ENCODE data around the gene FBXO21.

The FBXO21 gene

GRCh38 chr12:117139025-117139717 lies 51.1 kb downstream of the FBXO21 start:
- no peak for DNase-seq (ENCODE audit: low read depth in 2 of 2)

- no peak for DNase-seq (ENCODE audit: low read depth in 2 of 2)
Observed at GRCh38 chr12:117134721-117135120, 55.5 kb downstream of the FBXO21 start.

- peak in 1 of 2 donors; percentile 33 for DNase-seq (ENCODE audit: low read depth in 2 of 2)
Observed at GRCh38 chr12:117134059-117134458, 56.2 kb downstream of the FBXO21 start.

- no peak for DNase-seq (ENCODE audit: low read depth in 2 of 2)
Observed at GRCh38 chr12:117130801-117131200, 59.5 kb downstream of the FBXO21 start.

GRCh38 chr12:117129391-117129790 lies 60.9 kb downstream of the FBXO21 start:
- no peak for DNase-seq (ENCODE audit: low read depth in 2 of 2)

GRCh38 chr12:117127933-117128823 lies 62.1 kb downstream of the FBXO21 start:
- no peak for DNase-seq (ENCODE audit: low read depth in 2 of 2)

- no peak for DNase-seq (ENCODE audit: low read depth in 2 of 2)
Observed at GRCh38 chr12:117126335-117126734, 63.9 kb downstream of the FBXO21 start.

GRCh38 chr12:117125767-117126166 lies 64.5 kb downstream of the FBXO21 start:
- DNase-seq (ENCODE audit: low read depth in 2 of 2) = no peak

GRCh38 chr12:117125272-117125613 lies 65.0 kb downstream of the FBXO21 start:
- no peak for DNase-seq (ENCODE audit: low read depth in 2 of 2)

- no peak for DNase-seq (ENCODE audit: low read depth in 2 of 2)
Observed at GRCh38 chr12:117124421-117125271, 65.6 kb downstream of the FBXO21 start.

- DNase-seq (ENCODE audit: low read depth in 2 of 2) = no peak
Observed at GRCh38 chr12:117121441-117121840, 68.8 kb downstream of the FBXO21 start.

GRCh38 chr12:117120787-117121186 lies 69.5 kb downstream of the FBXO21 start:
- DNase-seq (ENCODE audit: low read depth in 2 of 2) = no peak

- DNase-seq (ENCODE audit: low read depth in 2 of 2) = no peak
Observed at GRCh38 chr12:117119592-117120198, 70.6 kb downstream of the FBXO21 start.

- DNase-seq (ENCODE audit: low read depth in 2 of 2) = no peak
Observed at GRCh38 chr12:117118838-117119591, 71.3 kb downstream of the FBXO21 start.

GRCh38 chr12:117114784-117115183 lies 75.5 kb downstream of the FBXO21 start:
- DNase-seq (ENCODE audit: low read depth in 2 of 2) = no peak

GRCh38 chr12:117113231-117113630 lies 77.0 kb downstream of the FBXO21 start:
- DNase-seq (ENCODE audit: low read depth in 2 of 2) = no peak

- DNase-seq (ENCODE audit: low read depth in 2 of 2) = no peak
Observed at GRCh38 chr12:117111821-117112595, 78.3 kb downstream of the FBXO21 start.

GRCh38 chr12:117111386-117111785 lies 78.9 kb downstream of the FBXO21 start:
- no peak for DNase-seq (ENCODE audit: low read depth in 2 of 2)

GRCh38 chr12:117109943-117110635 lies 80.2 kb downstream of the FBXO21 start:
- no peak for DNase-seq (ENCODE audit: low read depth in 2 of 2)

GRCh38 chr12:117105902-117106301 lies 84.4 kb downstream of the FBXO21 start:
- DNase-seq (ENCODE audit: low read depth in 2 of 2) = no peak

Measured in activated CD8-positive, alpha-beta memory T cell treated with anti-CD3 and anti-CD28 coated beads for 4 hours (primary cell).